B cell (primary cell): ENCODE data around the gene VPS45. TPM values are rescaled to one million over a fixed set of nuclear protein-coding genes. Genes with fewer than 3 reads are reported as not detected.

Experiments
- ATAC-seq: fragments of 200-7000 bp; cut with Tn5 transposase; one replicate; pipeline ENCODE4 v1.10.0; 2021; ENCODE audit warnings: low read depth, mild to moderate bottlenecking, moderate number of reproducible peaks, moderate library complexity
- CTCF ChIA-PET: fragments of 350-600 bp; sonication (Branson Sonifier 250); formaldehyde crosslinking; loops from one replicate; lab custom pipeline; 2021; ENCODE audit warnings: antibody characterized with exemption, inconsistent platforms; lab: Charles Lee
- POLR2A ChIA-PET: fragments of 350-600 bp; sonication (Branson Sonifier 250); formaldehyde crosslinking; loops from one replicate; lab custom pipeline; 2021; ENCODE audit warnings: antibody characterized with exemption; lab: Charles Lee
- DNase-seq: peaks from one replicate; pipeline ENCODE4 v3.0.0; 2013
- H2AFZ ChIP-seq: 2 replicates; pipeline ENCODE4 v1.6.1; 2012; ENCODE audit warnings: mild to moderate bottlenecking, low read depth, low read length; ENCODE audit not compliant: insufficient read depth, poor library complexity, severe bottlenecking
- H3K27ac ChIP-seq, 2 donors: 1 replicate in 1 of 2; 2 replicates in 1 of 2; pipeline ENCODE4 v1.5.1; 2012 to 2013; ENCODE audit warnings: low read length in 2 of 2, mild to moderate bottlenecking in 2 of 2, moderate library complexity in 1 of 2
- H3K27me3 ChIP-seq, 4 experiments: fragments of 200-600 bp in 1 of 4; sonication (generic) in 1 of 4; replicated peaks in 1 of 4; 1 replicate in 2 of 4; 2 replicates in 2 of 4; pipeline versions ENCODE4 v1.6.1 to v1.7.0; 2013 to 2016; ENCODE audit warnings: low read length in 3 of 4, mild to moderate bottlenecking in 2 of 4, mixed read lengths in 1 of 4, moderate library complexity in 1 of 4; ENCODE audit not compliant: insufficient read depth in 4 of 4, control insufficient read depth in 3 of 4; ENCODE audit errors: control extremely low read depth in 1 of 4
- H3K36me3 ChIP-seq, 2 experiments: replicated peaks in 1 of 2; 1 replicate in 1 of 2; 2 replicates in 1 of 2; pipeline versions ENCODE4 v1.6.1 to v1.7.1; 2013; ENCODE audit warnings: low read length in 1 of 2; ENCODE audit not compliant: insufficient read depth in 2 of 2, control insufficient read depth in 1 of 2; ENCODE audit errors: control extremely low read depth in 1 of 2, extremely low read depth in 1 of 2
- H3K4me1 ChIP-seq, 2 donors: fragments of 200-600 bp in 1 of 2; sonication (generic) in 1 of 2; 1 replicate in 1 of 2; 2 replicates in 1 of 2; pipeline versions ENCODE4 v1.5.1 to v1.6.1; 2013 to 2017; ENCODE audit warnings: low read length in 2 of 2; ENCODE audit not compliant: control insufficient read depth in 2 of 2, insufficient read depth in 2 of 2
- H3K4me2 ChIP-seq: replicated peaks from 2 replicates; pipeline ENCODE3; 2012; ENCODE audit warnings: mild to moderate bottlenecking, low read depth, low read length; ENCODE audit not compliant: poor library complexity, severe bottlenecking
- H3K4me3 ChIP-seq, 5 experiments: fragments of 200-600 bp in 1 of 5; sonication (generic) in 1 of 5; 1 replicate in 3 of 5; 2 replicates in 2 of 5; pipeline versions ENCODE4 v1.5.1 to v1.7.0; 2011 to 2016; ENCODE audit warnings: low read length in 4 of 5, mild to moderate bottlenecking in 4 of 5, low read depth in 2 of 5, control low read depth in 1 of 5, moderate library complexity in 1 of 5; ENCODE audit not compliant: insufficient read depth in 1 of 5; ENCODE audit errors: control extremely low read depth in 1 of 5, extremely low read depth in 1 of 5
- H3K79me2 ChIP-seq: fragments of 200-600 bp; sonication (generic); one replicate; pipeline ENCODE4 v1.6.0; 2016; ENCODE audit warnings: low read length; ENCODE audit not compliant: control insufficient read depth, insufficient read depth
- H3K9ac ChIP-seq: fragments of 200-600 bp; sonication (generic); 2 replicates; pipeline ENCODE4 v1.6.1; 2017; ENCODE audit warnings: mild to moderate bottlenecking, low read length, moderate library complexity
- H3K9me3 ChIP-seq, 3 donors: one replicate each; pipeline versions ENCODE4 v1.6.1 to v1.7.1; 2013; ENCODE audit warnings: low read length in 2 of 3; ENCODE audit not compliant: control insufficient read depth in 2 of 3, insufficient read depth in 1 of 3; ENCODE audit errors: control extremely low read depth in 1 of 3
- H4K20me1 ChIP-seq: 2 replicates; pipeline ENCODE4 v1.6.0; 2012; ENCODE audit warnings: mild to moderate bottlenecking, low read length; ENCODE audit not compliant: insufficient read depth, control insufficient read depth, poor library complexity, severe bottlenecking
- H3K27ac Mint-ChIP-seq: one replicate; pipeline ENCODE4 v1.8.0; 2021; ENCODE audit warnings: mixed read lengths
- H3K27me3 Mint-ChIP-seq: one replicate; pipeline ENCODE4 v1.8.0; 2021; ENCODE audit warnings: mixed read lengths
- H3K4me1 Mint-ChIP-seq: one replicate; pipeline ENCODE4 v1.8.0; 2021; ENCODE audit warnings: mixed read lengths
- H3K4me3 Mint-ChIP-seq: one replicate; pipeline ENCODE4 v1.8.0; 2021; ENCODE audit warnings: mixed read lengths
- H3K9me3 Mint-ChIP-seq: one replicate; pipeline ENCODE4 v1.8.0; 2022; ENCODE audit warnings: mixed read lengths; ENCODE audit not compliant: insufficient read depth
- CTCF ChIP-seq: fragments of 200-600 bp; IDR thresholded peaks from one replicate; pipeline ENCODE4 v1.8.0; 2022; ENCODE audit warnings: antibody characterized with exemption, mild to moderate bottlenecking
- EZH2 ChIP-seq: IDR thresholded peaks from 2 replicates; pipeline ENCODE4 v1.6.1; 2012; ENCODE audit warnings: borderline replicate concordance, low read depth, mild to moderate bottlenecking, moderate library complexity, low read length; ENCODE audit not compliant: insufficient read depth, poor library complexity, severe bottlenecking
- WGBS: methylation state at CpG from one replicate; pipeline ENCODE4 v1.1.5; 2013; ENCODE audit warnings: missing lambda C conversion rate; ENCODE audit not compliant: insufficient coverage; 5-methylcytosine and 5-hydroxymethylcytosine counted together
- intact Hi-C: fragments of 100-400 bp; cut with micrococcal nuclease; formaldehyde crosslinking; loops from one replicate; pipeline ENCODE4 v1.10.0; 2022
- polyA plus RNA-seq: library from polyadenylated mRNA; depleted of rRNA; stranded (reverse); fragments of >200 nt; gene quantifications from 2 replicates; pipeline ENCODE4 v1.2.3, GENCODE V29; 2012
- total RNA-seq, 2 donors: library from RNA; stranded (reverse); fragments of 120-200 nt in 1 of 2; gene quantifications; 1 replicate in 1 of 2; 2 replicates in 1 of 2; pipeline versions ENCODE4 v1.2.3 to v1.2.4, GENCODE V29; 2013 to 2022

VPS45 gene
- total and polyA plus RNA-seq, 2 donors (not counting 1 experiment from before 2014, with no cell fraction given), result 23.4 to 49.1 TPM

GRCh38 chr1:150173141-150173585 is 105.6 kb downstream of the VPS45 start:
- Mint-ChIP-seq H3K27ac (no peak overlapping the region), H3K9me3 (no peaks in the 10 kb centered on the region), H3K27me3 (no peaks in the 10 kb centered on the region), H3K4me1 (peaks cover 3% of the 10 kb centered on the region), H3K4me3 (no peak overlapping the region)
- Histone ChIP-seq H3K4me3 (no peak overlapping the region), H3K4me2 (no peak overlapping the region), H4K20me1 (no peaks in the 10 kb centered on the region), H3K27ac (no peak overlapping the region), H2AFZ (no peak overlapping the region), H3K9ac (no peak overlapping the region), H3K36me3 (peaks cover 0 to 4% of the 10 kb centered on the region in 2 experiments), H3K79me2 (peaks cover 3% of the 10 kb centered on the region), H3K4me1 (peaks cover 5 to 6% of the 10 kb centered on the region in 2 donors), H3K9me3 (no peaks in the 10 kb centered on the region), H3K27me3 (no peaks in the 10 kb centered on the region)
- TF ChIP-seq EZH2 (no peak), CTCF (no peak)
- CTCF ChIA-PET, result interaction anchor here (1.6 to 23.1 kb wide), 3 partner anchors 8 to 122 kb away, joined by 3 to 637 read pairs (median 4); partner anchors contain the start of gene VPS45
- intact Hi-C loops, result no loop called here
- POLR2A ChIA-PET, result interaction anchor here (1.4 kb wide), 1 partner anchor 14 kb away, joined by 15 read pairs; no protein-coding TSS in a partner anchor
- WGBS, result 94% methylated on average over 6 of the region's 7 CpGs
- no peak for DNase-seq
- ATAC-seq, result no peak

GRCh38 chr1:150176593-150176992 is 109.0 kb downstream of the VPS45 start:
- DNase-seq (no peak), ATAC-seq (no peak)
- Histone ChIP-seq H3K27me3 (no peaks in the 10 kb centered on the region), H4K20me1 (no peaks in the 10 kb centered on the region), H3K4me2 (no peak overlapping the region), H3K4me1 (no peaks in the 10 kb centered on the region), H2AFZ (no peak overlapping the region), H3K9me3 (no peaks in the 10 kb centered on the region), H3K9ac (no peak overlapping the region), H3K4me3 (no peak overlapping the region), H3K79me2 (peaks cover 3% of the 10 kb centered on the region), H3K36me3 (peaks cover 0 to 4% of the 10 kb centered on the region in 2 experiments), H3K27ac (no peak overlapping the region)
- POLR2A ChIA-PET, result interaction anchor here (0.7 kb wide), 1 partner anchor 26 kb away, joined by 5 read pairs; no protein-coding TSS in a partner anchor
- Mint-ChIP-seq H3K27me3 (no peaks in the 10 kb centered on the region), H3K9me3 (no peaks in the 10 kb centered on the region), H3K4me1 (no peaks in the 10 kb centered on the region), H3K4me3 (no peak overlapping the region), H3K27ac (no peak overlapping the region)
- CTCF ChIA-PET, result interaction anchor here (2.0 to 23.1 kb wide), 2 partner anchors 11 to 105 kb away, joined by 10 to 637 read pairs; partner anchors contain the start of gene VPS45
- intact Hi-C loops, result no loop called here
- TF ChIP-seq EZH2 (no peak), CTCF (no peak)
- no CpG with 5 or more reads among the region's 3 CpGs for WGBS
